ENCODE data around the gene MPI.
A peak's percentile ranks its signal among the peaks of the same experiment; 100 is the strongest.

Gene MPI

DNA sequence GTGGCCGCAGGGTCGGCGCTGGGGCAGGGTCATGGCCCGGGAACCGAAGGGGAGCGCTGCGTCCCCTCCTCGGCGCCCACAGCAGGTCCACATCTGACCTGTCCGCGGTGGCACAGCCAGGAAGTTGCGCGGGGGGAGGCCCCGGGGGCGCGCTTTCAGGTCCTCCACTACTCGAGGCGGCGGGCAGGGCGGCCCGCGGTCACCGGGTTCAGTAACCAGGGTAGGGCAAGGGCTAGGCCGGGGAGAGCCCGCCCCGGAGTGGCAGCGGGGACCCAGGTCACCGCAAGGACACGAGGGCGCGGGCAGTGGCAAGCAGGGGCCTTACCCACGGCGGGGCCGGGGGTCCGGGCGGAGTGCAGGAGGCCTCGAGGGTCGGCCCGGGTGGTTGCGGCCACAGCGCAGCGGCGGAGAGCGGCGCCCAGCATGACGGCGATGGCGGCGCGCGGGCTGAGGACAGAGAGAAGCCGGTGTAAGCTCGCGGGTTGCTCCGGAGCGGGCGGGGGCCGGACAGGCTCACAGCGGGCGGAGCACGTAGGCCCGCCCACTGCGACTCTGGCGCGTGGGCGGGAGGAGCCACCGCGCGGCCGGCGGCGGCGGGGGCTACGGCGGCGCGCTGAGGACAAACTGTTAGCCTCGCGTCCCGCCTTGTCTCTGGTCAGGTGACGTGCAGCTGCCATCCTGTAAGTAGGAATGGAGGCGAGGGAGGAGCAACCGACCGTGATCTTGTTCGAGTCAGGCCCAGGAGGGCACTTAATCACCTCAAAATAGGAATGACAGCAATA lies 47.9 kb downstream of the MPI start, which contains the start of gene COX5A:
Gene COX5A (minus strand): TSS at position 484 of the 782 bp plus-strand sequence. CDS start 59 bp downstream, at position 425.
- DNase-seq (ENCODE audit: low read depth): peak; percentile 86

DNA sequence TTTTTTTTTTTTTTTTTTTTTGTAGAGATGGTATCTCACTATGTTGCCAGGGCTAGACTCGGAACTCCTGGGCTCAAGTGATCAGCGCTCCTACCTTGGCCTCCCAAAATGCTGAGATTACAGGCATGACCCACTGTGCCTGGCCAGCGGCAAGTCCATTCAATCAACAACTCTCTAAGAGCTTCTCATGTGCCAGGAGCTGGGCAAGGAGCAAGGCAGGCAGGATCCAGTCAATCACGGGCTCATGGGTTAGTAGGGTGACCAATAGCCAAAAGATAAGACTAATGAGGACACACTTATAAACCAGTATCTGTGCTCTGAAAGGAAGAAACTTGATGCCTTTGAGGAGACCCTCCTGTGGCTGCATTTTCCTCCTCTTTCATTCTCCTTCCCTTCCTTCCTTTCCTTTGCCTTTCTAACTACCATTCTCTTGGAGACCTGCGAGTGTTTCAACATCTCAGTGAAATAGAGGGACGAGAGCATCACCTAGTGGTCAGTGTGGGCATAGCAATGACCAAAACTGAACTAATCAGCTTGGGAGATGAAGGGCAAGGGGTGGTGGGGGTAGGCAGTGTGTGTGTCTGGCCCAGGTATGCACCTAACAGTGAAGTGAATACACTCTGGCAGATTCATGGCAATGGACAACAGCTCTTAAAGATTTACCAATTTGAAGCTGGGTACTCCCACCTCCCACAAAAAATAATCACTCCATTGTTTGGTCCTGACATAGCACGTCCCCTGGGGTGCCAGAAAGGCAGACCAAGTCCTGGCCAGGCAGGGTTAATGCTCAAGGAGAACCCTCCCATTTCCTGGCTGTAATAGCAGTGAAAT lies 60.5 kb downstream of the MPI start:
- peak; percentile 72 for DNase-seq (ENCODE audit: low read depth)

DNA sequence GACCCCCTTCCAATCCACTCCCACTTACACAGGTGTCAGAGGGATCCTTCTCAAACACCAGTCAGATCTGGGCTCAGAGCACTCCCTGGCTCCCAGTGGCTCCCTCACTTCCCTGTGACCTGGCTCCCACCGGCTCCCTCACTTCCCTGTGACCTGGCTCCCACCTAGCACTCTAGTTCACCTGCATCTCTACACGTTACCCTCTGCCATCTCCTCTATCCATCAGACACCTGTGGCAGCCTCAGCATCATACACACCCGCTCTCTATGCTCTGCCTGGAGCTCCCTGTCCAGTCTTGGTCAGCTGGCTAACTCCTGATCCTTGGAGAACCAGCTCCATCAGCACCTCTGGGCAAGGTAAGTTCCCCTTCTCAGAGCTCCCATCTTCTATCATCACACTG lies 61.2 kb downstream of the MPI start:
- DNase-seq (ENCODE audit: low read depth): no peak
